Activated naive CD4-positive, alpha-beta T cell treated with anti-CD3 and anti-CD28 coated beads, Interleukin-2, amount 50 U/mL, for 16 hours (primary cell): ENCODE data around the gene KAZN.

Source experiments
- DNase-seq: peaks from one replicate; pipeline ENCODE4 v3.0.0-alpha.2; 2020

Gene KAZN

DNA sequence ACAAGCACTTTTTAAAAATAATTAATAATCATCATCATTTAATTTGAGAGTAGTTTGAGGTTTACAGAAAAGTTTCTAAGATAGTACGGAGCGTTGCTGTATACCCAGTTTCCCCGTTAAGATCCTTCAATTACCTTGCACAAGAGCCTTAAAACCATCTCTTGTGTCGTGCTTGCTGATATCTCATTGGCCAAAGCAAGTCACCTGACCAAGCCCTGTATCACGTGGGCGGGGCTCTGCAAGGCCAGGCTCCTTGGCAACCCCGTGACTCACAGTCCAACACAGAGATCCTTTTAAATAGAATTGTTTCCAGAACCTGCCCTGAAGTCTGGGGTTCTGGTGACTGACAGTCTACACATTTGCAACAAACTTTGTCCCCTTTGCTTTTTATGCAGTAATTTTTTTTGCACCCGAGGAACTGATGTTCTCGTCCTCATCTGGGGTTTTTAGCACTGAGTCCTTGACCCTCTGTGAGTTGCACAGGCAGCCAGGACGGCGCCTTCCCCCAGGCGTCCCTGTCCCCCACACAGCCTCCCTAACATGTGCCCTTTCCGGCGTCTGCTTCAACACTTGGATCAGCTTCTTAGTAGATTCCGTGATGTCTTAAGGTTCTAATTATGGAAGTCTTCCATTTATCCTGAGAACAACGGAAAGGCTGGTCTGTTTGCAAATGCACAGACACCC, 371.8 kb downstream of the KAZN start:
- DNase-seq, result no peak

DNA sequence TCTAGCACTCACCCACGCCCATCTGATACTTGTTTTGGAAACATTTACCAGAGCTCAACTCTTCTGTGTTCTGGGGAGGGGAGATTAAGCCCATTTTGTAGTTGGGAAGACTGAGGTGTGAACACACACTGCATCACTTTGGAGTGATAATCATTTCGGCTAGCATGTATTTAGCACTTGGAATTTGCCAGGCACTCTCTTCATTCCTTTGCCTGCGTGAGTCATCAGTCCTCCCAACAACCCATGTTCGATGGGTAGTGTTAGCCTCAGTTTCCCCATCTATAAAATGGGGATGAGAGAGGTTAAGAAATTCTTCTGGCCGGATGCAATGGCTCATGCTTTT, 372.3 kb downstream of the KAZN start:
- DNase-seq, result no peak

DNA sequence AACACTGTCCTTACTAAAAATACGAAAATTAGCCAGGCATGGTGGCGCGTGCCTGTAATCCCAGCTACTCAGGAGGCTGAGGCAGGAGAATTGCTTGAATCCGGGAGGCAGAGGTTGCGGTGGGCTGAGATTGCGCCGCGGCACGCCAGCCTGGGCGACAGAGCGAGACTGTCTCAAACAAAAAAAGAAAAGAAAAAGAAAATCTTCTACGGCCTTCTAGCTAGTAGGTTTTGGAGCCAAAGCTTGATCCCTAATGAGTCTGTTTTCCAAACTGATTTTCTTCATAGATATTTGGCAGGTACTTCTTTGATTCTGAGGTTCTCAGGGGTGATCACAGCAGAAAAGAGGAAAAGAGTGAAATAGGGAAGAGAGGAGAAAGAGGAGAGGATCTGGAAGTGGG, 372.7 kb downstream of the KAZN start:
- DNase-seq, result no peak

DNA sequence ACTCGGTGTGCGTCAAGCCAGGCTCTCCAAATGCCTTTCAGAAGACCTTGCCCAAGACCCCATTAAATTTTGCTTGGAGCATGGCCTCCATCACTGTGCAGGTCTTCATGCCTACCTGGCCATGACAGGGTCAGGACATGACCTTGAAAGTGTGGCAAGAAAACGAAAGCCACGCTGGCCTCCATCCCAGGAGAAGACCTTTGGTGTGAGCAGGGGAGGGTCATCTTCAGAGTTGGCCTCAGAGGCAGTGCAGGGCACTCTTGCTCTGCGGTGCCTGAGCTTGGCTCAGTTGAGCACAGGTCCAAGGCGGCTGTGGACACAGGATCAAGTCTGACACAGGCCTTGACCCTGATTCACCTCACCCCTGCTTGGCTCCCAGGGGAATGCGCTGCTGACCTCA, 373.6 kb downstream of the KAZN start:
- DNase-seq, result no peak

DNA sequence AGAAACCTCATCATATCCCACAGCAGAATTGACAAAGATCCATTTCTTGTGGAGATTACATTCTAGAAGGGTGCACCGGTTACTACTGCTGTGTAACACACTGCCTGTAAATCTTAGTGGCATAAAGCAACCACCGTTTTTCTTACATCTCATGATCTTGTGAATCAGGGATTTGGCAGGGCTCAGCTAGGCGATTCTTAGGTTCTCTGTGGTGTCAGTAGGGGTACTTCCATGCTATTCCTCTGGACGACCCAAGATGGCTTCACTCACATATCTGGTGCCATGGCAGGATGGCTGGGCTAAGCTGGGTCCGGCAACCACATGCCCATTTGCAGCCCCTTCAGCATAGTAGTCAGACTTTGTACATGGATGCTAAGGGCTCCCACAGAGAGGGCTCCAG, 375.3 kb downstream of the KAZN start:
- no peak for DNase-seq

DNA sequence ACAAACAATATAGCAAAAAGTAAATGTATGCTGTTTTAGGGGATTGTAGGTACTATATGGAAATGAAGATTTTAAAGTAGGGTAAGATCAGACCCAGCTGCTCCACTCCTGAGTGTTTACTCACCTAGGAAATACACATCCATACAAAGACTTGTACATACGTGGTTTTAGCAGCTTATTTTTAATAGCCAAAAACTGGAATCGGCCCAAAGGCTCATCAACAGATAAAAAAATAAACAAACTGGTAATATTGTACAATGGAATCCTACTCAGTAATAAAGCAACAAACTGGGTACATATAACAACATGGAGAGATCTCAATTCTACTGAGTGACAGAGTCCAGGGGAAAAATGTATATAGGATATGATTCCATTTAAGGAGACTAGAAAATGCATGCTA, 375.9 kb downstream of the KAZN start:
- no peak for DNase-seq

DNA sequence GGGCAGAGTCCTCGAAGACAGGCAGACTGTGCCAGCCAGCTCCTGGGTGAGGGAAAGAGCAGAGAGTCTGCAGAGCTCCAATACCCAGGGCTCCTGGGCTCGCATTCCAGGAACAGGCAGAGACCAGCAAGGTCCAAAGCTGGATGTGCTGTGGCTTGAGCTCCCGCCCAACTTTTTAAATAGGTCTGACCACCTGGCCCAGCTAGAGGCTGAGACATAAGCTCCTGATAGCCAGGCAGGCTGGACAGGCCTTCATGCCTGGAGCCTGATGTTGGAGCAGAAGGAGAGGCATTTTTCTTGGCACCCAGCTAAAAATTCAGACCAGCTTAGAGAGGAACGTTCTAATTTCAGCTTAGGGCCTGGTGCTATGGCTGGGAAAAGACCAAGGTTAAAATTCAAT, 376.6 kb downstream of the KAZN start:
- DNase-seq, result no peak

DNA sequence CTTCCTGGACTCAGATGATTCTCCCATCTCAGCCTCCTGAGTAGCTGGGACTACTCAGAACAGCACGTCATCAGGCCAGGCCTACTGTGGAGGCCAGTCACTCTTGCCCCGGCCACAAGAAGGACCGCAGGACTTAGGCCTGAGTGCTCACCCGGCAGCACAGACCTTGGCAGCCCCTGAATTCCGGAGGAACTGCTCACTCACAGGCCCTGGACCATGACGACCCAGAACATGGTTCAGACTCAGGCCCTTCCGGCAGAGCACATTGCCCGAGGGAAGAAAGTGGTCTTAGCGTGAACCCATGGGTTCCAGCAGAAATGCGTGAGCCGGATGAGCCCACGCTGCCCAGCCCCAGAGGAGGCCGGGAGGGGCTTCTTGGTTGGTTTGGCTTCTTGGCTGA, 377.8 kb downstream of the KAZN start:
- DNase-seq, result no peak

DNA sequence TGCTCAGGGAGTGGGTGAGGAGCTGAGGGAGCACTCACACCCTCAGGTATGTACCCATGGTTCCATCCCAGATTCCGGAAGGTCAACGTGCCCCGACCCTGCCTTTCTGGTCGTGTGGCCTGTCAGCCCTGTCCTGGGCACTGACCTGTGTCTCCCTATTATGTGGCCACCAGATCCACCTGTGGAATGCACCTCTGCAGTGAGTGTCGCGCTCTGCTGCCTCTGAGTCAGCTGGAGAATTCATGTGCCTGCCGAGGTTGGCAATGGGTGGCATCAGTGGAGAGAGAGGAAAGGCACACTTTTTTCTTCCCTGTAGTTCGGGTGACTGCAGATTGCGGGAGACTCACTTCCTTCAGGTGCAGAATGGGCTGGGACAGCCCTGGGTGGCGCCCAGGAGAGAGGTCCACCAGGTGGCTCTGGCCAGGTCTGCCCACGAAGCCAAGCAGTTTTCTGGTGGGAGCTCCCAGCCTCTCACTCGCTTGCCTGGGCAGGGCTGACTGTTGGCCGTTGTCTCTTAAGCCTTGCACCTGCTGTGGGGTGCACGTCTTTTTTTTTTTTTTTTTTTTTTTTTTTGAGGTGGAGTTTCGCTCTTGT, 378.9 kb downstream of the KAZN start:
- DNase-seq, result no peak

DNA sequence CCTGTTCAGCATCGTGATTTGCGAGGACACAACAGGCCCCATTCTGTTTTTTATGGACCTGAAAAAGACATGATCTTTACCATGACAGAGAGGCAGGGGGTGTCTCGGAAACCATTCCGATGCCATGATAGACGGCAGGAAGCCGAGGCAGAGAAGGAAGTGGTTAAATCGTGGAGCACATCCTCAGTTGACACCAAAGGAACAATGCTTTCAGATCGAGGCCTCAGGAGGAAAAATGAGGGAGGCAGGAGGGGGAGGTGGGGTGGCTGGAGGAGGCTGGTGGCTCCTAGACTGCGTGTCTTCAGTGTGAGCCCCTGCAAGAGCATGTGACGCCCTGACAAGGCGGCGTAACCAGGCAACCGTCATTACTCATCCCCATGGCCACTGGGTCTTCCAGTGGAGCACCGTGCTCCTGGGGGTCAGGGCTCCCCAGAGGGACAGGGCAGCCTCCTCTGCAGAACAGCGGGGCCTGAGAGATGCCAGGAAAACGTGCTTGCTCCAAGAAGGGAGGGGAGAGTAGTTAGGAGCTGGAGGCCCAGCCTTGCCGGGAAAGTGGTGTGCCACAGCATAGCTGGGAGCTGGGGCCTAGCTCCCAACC, 382.2 kb downstream of the KAZN start:
- DNase-seq, result no peak

DNA sequence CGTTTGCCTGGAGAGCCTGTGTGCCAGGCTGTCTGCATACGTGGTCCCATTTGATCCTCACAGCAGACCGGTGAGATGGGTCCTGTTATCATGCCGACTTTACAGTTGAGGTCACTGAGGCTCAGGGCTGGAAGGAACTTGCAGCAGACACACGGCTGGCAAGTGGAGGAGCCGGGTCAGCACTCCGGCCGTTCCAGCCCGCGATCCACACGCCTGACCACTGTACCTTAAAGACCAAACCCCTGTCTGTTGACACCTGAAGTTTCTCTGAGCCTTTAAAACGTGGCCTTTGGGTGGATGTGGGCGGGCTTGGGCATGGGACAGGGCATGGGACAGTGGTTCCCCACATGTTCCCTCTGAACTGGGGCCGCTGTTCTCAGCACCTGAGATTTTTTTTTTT, 383.5 kb downstream of the KAZN start:
- DNase-seq, result no peak

DNA sequence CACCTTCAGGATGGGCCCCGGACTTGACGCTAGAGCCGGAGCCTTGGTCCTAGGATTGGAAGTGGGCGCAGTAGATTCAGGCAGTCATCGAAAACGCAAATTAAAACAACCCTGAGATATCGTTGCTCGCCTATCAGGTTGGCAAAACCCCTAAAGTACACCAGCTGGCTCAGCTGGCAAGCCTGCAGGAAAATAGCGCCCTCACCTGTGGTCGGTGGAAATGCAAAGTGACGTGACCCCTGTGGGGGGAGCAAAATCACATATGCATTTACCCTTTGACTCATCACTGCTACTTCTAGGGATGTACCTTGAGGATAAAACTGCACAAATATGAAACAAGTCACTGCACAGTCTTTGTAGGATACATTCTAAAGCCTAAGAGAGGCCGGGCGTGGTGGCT, 384.8 kb downstream of the KAZN start:
- DNase-seq, result no peak

DNA sequence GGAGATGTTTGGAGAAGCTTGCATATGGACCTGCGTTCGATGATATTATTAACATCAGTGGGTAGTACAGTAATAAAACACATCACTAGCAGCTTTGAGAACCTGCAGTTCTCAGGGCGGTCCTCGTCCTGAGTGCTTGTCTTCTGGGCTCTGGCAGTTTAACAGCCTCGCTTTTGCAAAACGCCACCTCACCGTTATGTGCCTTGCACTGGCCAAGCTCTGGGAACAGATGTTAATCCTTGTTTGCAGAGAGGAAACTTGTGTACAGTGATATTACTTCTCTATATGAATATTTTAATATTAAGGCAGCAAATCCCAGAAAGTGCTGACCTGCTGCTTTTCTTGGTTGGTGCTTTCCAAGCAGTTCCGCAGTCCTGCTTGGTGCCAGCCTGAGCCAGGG, 387.7 kb downstream of the KAZN start:
- no peak for DNase-seq

DNA sequence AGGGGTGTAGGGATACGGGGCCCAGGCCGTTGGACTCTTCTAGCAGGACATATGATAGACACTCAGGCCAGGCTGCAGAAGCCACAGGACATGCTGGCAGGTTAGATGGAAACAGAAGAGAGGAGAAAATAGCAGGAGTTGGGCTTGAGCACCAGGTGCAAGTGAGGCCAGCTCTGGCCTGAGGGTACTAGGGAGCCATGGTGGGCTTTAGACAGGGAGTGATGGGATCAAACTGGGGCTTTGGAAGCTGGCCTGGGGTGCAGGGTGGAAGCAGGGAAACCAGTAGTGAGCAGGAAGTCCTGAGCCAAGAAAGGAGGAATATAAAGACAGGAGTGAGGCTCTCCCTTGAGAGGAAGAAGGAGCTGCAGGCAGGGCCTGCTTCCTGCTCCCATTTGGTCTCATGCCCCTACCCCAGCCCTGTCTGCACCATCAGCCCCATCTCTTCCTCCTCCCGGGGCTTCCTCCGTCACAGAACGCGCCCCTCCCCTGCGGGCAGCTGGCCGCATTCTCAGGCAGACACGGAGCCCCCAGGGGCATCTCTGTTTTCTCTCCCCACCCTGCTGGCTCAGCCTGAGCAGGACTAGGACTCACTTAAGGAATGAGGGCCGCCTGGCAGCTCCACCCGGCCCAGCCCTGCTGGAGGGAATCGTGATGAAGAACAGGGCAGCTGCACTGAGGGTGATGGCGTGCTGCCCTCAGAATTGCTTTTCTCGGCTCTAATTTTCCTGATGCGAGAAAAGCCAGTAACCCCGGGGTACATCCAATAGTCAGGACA, 389.5 kb downstream of the KAZN start:
- no peak for DNase-seq

DNA sequence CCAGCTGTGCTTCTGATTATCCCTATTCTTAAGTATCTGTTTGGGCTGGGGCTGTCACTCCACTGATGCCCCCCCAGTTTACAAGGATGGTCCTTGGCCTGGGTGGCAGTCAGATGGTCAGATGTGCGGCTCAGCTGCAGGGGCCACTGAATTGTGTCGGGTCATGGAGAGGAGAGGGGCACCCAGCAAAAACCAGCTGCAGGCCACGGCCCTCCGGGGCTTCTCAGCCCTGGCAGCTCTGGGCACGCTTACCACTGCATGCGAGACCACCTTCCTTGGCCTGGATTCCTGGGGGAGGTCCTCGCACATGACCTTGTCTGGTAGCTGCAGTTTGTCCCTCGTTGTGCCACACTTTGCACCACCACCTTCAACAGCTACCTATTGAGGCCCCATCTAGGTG, 390.2 kb downstream of the KAZN start:
- no peak for DNase-seq

DNA sequence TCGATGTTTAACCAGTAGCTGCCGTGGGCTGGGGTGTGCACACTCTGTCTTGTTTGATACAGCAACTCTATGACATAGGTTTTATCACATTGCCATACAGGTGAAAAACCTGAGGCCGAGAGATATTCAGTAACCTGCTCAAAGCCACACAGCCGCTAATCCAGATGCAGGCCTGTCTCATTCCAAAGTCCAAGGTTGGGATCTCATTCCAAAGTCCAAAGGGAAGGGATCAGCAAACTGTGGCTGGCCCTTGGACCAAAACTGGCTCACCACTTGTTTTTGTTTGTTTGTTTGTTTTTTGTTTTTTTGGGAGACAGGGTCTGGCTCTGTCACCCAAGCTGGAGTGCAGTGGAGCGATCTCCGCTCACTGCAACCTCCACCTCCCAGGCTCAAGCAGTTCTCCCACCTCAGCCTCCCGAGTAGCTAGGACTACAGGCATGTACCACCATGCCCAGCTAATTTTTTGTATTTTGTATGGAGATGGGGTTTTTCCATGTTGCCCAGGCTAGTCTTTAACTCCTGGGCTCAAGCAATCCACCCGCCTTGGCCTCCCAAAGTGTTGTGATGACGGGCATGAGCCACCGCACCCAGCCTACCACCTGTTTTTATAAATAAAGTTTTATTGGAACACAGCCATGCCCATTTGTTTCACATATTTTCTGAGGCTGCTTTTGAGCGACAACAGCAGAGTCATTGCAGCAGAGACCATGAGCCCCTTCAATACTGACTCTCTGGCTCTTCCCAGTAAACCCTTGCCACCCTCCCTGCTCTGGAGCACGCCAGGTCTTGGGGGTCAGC, 391.6 kb downstream of the KAZN start:
- DNase-seq, result no peak

DNA sequence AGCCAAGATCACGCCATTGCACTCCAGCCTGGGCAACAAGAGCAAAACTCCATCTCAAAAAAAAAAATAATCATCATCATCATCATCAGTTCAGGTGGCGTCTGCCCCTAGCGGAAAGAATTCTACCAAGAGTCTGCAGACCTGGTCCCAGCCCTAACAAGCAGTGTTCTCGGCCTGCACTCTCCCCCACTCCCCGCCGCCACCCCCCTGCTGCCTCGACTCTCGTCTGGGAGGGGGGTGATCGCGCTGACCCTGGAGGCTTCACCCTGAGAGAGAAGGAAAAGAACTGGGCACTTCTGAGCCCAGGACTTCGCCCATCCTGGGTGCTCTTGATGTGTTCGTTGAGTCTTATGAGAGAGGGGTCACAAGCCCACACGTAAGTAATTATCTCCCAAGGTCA, 394.9 kb downstream of the KAZN start:
- no peak for DNase-seq

DNA sequence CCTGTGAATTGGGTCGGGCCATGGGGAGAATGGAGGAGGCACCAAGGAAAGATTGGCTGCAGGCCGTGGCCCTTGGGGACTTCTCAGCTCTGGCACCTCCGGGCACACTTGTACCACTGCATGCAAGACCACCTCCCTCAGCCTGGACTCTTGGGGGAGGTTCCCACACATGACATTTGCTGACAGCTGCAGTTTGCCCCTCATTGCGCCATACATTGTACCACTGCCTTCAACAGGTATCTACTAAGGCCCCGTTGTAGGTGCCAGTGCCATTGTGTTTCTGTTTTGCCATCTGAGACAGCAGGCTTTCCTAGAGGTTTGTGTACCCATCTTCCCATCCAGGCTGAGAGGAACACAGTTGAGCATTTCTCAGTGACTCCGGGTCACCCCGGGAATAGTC, 395.7 kb downstream of the KAZN start:
- DNase-seq, result no peak

DNA sequence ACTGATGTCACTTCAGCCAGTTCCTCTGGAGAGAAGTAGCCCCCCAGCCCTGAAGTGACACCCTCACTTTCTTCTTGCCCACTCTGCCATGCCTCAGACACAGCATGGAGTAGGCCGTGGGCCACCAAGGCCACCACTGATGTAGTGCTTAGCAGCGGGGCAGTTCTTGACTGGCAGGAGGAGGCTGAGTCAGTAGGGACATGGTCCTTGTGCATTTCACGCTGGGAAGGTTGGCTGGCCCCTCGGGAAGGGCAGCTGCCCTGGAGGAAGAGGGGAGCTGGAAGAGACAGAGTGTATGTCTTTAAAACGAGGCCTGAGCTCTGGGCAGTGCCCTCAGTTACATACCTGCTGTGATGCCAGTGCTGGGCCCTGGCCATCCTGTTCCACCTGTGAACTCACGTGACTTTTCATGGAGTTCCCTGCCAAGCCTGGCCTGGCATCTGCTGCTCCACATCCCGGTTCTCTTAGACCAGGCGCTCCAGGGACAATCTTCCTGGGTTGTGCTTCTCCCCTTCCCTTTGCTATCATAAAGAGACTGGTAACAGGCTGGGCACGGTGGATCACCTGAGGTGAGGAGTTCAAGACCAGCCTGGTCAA, 396.5 kb downstream of the KAZN start:
- no peak for DNase-seq

DNA sequence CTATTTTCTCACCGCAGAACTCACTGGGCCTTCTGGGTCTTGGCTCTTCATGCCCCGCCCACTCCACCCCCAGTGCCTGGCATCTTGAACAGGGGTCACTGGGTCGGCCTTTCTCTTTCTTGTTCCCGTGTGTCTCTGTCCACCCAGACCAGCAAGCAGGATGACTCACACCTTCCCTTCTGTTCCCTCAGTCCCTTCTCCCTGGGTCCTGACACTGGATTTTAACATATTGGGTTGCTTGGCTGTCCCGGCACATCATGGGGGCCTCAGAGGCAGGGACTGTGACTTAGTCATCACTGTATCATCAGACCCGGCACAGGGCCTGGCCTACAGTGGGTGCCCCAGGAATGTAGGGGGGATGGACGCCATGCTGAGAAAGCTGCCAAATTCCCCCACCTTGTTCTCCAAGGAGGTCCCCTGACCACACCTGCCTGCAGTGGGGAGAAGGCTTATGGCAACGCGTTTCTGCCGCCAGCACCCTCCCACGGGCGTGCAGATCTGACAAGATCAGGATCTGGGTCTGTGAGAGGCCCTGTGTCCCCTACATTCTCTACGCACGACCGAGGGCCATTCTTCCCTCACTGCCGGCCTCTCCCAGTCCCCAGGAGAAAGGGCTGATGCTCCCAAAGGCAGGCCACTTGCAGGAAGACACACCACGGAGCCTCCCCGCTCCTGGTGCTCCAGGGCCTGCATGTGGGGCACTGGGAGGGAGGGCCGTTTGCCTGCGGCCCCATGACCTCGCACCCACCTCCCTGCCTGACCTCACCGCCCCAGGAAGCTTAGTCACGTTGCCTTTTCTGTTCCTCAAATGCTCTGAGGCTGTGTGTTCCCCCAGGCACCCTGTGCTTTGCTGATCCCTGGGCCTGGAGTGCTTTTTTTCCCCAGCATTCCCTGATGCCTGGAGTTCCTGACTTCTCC, 397.9 kb downstream of the KAZN start:
- no peak for DNase-seq

DNA sequence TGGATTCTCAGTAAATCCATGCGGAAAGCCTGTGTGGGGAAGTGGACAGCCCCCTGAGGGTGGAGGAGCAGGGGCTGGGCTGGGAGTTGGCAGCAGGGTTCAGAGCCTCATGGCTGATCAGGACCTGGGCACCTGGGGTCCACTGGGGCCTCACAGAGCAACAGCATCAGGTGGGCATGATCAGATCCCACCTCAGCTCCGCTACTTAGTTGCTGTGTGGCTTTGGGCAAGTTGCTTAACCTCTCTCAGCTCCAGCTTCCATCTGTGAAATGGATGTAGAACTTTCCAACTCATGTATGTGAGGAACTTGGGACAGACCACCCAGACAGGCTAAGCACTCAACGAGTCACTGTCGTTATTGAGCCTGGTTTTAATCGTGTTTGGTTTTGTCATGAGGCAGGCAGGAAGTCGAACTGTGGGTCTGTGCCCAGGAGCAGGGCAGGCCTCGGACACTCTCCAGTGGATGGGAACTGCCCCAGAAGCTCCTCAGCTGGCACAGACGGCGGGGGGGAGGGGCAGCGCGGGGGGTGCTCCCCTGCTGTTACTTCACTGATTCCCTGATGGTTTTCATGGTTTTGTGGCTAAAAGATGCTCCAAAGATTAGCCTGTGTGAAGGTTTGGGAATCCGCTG, 399.3 kb downstream of the KAZN start:
- no peak for DNase-seq
